Measurements from ENCODE around the gene KRTAP12-3.
"Not testable (repeated sequence)": the region's sequence is repeated elsewhere in the genome, so short reads cannot be mapped to it uniquely, and the experiment has no call there.

Gene KRTAP12-3

DNA sequence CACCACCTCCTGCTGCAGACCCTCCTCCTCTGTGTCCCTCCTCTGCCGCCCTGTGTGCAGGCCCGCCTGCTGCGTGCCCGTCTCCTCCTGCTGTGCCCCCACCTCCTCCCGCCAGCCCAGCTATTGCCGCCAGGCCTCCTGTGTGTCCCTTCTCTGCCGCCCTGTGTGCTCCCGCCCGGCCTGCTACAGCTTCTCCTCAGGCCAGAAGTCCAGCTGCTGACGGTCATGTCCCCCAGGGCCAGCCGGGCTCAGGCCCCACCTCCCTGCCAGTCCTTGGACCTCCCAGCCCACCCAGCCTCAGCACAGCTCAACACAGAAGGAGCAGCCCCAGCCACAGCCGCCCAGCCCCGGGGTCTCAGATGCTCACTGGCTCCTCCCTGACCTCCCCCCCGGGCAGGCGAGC is 29.9 kb upstream of the KRTAP12-3 start:
- DNase-seq, result not testable (repeated sequence)

DNA sequence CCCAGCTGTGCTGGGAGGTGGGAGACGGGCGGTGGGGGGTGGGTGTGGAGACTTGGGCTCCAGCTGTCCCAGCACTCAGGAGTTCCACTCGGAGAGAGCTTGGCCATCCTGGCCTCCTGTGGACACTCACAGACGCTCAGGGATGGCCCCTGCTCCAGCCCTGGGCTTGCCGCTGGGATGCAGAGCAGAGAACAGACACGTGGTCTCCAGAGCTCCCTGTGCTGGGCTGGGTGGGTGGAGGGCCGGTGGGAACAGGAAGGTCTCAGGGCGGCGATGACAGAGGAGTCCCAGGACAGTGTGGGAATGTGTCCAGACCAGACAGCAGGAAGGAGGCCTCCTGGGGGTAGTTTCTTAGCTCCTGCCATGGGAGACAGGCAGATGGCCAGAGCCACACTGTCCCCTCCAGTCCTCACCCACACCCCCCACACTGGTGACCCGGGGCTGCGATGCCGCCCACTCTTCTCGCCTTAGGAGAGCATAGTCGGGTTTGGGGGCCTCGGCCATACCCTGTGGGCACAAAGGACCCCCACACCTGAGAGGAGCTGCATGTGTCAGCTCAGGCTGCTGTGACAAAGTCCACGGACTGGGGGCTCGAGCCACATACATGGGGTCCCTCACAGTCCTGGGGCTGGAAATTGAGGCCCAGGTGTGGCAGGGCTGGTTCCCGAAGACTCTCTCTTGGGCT is 28.9 kb upstream of the KRTAP12-3 start:
- DNase-seq, result no peak

DNA sequence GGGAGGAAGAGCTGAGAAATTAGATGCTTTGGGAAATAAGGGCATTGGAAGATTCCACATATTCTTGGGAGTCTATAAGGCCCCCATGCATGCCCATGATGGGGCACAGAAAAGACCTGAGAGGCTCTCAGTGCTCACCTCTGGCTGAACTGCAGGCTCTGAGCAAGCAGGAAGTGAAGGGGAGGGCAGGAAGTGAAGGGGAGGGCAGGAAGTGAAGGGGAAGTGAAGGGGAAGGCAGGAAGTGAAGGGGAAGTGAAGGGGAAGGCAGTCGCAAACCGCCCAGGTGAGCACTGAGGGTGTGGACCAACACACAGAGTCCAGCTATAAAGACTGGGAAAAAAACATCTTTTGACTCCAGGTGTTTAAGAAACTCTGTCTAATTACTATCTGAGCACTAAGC is 27.3 kb upstream of the KRTAP12-3 start:
- DNase-seq, result no peak

DNA sequence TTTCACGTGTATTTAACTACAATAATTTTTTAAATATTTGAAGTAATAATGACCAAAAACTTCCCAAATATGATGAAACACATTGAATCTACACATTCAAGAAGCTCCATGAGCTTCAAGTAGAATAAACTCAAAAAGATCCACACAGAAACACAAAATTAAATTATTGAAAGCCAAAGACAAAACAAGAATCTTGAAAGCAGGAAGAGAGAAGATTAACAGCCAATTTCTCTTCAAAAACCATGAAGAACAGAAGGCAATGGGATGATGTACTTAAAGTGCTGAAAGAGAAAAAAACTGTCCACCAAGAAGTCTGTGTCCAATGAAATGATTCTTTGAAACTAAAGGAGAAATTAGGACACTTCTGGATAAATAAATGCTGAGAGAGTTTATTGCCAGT is 25.7 kb upstream of the KRTAP12-3 start:
- DNase-seq, result no peak

DNA sequence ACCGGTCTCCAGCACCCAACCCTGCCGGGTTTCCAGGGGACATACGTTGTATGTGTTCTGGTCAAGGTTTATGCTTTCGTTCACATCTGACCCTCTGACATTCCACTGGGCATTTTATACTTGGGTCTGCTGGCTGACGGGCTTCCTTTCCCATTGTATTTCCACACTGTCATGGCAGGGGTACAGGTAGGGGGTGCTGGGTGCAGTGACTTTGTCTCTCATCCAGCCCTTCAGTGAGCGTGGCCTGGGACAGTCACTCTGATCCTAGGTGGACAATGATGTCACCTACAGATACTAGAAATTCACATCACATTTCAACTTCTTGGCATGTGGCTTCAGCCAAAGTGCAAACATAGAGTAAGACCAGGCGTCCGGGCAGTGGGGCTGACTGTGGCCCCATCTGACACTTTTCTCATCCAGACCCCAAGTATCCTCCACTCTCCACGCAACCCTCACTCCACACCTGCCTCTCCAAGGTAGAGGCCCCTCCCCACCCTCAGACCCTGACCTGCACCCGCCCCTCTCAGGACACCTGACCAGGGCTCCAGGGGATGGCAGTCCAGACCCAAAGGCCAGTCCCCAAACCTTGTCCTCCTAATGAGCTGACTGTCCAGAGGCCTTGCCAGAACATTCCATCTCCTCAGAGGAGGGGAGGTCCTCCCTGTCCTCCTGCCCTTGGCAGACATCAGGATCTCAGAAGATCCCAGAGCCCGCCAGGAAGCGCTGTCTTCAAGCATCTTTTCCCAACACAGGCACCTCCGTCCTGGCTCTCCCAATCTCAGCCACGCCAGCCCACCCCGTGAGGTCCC is 21.3 kb upstream of the KRTAP12-3 start:
- DNase-seq, result no peak

DNA sequence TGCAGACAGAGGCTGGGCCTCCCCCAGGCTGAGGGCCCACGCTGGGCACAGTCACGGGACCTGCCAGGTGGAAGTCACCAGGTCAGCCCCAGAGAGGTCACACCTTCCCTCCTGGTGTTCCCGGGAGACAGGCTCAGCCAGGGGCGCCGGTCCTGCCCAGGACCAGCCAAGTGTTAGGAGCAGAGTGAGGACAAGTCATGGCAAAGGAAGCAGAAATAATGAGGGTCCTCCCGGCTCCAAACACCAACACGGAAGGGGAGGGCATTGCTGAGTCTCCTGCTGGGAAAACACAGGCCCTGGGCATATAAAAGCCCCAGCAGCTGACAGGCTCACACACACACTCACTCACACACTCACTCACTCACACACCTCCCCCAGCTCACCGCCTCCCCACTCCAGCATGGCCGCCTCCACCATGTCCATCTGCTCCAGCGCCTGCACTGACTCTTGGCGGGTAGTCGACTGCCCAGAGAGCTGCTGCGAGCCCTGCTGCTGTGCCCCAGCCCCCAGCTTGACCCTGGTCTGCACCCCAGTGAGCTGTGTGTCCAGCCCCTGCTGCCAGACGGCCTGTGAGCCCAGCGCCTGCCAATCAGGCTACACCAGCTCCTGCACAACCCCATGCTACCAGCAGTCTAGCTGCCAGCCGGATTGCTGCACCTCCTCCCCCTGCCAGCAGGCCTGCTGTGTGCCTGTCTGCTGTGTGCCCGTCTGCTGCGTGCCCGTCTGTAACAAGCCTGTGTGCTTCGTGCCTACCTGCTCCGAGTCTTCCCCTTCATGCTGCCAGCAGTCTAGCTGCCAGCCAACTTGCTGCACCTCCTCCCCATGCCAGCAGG is 20.5 kb upstream of the KRTAP12-3 start, which contains the start of gene KRTAP10-10:
TSS of gene KRTAP10-10 (plus strand) at position 339 of the 833 bp plus-strand sequence. CDS start at position 401, 62 bp downstream.
- no peak for DNase-seq

DNA sequence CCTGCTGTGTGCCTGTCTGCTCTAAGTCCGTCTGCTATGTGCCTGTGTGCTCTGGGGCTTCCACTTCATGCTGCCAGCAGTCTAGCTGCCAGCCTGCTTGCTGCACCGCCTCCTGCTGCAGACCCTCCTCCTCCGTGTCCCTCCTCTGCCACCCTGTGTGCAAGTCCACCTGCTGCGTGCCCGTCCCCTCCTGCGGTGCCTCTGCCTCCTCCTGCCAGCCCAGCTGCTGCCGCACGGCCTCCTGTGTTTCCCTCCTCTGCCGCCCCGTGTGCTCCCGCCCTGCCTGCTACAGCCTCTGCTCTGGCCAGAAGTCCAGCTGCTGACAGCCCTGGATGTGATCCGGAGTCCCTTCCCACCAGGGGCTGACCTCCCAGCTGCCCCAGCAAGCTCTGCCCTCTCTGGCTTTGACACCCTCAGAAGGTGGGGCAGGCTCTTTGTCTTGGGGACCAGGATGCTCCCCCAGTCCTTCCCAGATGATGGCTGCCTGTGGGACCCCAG is 19.8 kb upstream of the KRTAP12-3 start:
- not testable (repeated sequence) for DNase-seq

DNA sequence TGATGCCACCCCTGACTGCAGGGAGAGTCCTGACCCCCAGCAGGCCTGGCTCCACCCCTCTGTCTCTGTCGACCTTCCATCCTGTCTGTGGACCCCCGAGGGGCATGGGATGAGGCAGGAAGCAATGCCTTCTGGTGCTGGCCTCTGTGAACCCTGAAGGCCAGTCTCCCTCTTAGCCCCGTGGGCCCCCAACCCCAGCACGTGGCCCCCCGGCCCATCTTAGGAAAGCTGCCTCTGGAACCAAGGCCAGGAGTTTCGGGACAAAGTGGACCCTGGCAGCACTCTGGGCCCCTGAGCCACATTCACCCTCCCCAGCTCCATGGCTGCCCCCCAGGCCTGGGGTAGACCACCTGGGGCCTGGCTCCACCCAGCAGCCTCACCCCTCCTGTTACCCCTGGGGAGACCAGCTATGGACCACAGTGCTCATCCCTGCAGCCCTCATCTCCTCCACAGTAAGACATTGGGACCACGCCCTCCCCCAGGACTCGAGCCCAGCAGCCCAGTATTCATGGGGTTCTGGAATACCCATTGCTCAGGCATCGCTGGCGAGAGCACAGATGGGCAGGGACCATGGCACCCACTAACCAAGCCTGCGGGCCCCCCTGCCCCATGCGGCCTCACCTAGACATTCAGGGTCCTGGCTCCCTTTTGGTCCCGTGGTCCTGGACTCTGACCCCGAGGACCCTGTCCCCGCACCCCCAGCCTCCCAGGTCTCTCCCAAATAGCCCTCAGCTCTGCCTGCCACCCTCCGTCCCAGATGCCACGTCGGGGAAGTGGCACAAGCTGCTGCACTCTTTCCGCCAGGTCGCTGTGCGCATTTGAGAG is 19.0 kb upstream of the KRTAP12-3 start:
- DNase-seq, result not testable (repeated sequence)

DNA sequence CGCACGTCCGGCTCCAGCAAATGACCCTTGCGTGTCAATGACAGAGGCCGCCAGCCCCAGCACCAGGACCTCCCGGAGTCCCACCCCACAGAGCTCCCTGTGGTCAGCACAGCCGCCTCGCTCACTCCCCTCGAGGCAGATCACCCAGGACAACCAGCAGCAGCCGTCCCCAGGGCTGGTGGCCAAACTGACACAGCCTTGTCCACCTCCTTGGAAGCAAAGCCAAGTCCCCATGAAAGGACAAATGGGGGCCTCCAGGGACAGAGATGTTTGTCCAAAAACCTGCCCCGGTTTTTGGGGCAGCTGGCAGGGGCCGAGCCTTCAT is 18.4 kb upstream of the KRTAP12-3 start:
- DNase-seq, result no peak

DNA sequence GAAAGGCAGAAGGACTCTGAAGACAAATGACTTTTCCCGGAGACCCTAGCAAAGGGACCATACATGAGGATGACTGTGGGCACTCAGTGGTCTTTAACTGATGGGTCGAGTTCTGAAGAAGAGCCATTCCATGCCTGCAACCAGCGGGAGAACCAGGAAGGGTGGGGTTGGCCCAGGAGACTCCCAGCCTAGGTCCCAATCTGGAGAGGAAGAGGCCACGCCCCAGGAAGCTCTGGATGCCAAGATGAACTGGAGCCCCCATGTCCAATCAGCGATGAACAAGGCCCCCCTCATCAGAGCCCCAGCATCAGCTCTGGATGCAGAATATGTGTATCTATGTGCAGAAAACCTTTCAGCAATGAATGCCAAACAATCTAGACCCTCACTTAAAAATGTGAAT is 17.0 kb upstream of the KRTAP12-3 start:
- DNase-seq, result no peak

DNA sequence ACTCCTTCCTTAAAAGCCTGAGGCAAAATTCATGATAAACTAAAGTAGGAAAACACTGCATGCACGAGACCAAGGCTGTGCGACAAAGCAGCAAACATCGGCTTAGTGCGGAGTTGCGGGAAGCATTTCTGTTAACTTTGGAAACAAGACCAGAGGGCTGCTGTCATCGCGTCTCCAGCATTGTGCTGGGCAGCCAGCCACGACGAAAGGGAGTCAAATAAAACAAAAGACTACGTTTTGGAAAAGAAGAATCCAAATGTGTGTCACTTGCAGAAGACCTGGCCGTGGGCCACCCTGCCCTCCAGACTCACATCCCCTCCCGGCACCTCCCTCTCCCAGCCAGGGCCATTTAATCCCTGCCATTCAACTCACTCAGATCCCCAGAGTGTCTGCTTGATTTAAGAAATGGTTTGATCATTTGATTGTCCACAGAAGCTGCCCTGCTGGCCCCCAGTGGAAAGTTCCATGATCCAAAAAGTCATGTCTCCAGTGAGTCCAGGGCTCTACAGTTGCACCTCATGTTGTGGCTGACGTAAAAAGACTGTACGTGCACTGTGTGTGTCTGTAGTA is 13.9 kb upstream of the KRTAP12-3 start:
- DNase-seq, result no peak

DNA sequence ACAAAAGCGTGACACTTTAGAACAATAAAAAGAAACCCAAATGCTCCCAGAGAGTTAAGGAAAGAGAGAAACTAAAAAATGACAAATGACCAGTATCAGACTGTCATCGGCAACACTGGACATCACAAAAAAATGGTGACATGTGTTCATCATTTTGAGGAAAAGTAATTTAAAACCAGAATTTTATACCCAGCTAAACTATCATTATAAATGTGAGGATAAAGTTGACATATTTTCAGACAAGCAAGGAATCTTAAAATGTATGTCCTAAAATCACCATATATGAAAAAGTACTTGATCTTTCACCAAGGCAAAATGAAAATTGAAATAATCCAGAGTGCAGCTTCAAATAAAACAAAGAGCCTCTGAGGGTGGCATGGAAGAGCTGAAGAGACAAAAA is 12.9 kb upstream of the KRTAP12-3 start:
- DNase-seq, result no peak

DNA sequence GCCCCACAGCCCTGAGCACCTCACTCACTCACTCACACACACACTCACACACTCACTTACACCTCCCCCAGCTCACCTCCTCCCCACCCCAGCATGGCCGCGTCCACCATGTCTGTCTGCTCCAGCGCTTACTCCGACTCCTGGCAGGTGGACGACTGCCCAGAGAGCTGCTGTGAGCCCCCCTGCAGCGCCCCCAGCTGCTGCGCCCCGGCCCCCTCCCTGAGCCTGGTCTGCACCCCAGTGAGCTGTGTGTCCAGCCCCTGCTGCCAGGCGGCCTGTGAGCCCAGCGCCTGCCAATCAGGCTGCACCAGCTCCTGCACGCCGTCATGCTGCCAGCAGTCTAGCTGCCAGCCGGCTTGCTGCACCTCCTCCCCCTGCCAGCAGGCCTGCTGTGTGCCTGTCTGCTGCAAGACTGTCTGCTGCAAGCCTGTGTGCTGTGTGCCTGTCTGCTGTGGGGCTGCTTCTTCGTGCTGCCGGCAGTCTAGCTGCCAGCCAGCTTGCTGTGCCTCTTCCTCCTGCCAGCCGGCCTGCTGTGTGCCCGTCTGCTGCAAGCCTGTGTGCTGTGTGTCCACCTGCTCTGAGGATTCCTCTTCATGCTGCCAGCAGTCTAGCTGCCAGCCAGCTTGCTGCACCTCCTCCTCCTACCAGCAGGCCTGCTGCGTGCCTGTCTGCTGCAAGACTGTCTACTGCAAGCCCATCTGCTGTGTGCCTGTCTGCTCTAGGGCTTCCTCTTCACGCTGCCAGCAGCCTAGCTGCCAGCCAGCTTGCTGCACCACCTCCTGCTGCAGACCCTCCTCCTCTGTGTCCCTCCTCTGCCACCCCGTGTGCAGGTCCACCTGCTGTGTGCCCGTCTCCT is 11.1 kb upstream of the KRTAP12-3 start, which contains the start of gene KRTAP10-11:
TSS of gene KRTAP10-11 (plus strand) at position 49 of the 856 bp plus-strand sequence. CDS start at position 94, 45 bp downstream.
- DNase-seq, result not testable (repeated sequence)

DNA sequence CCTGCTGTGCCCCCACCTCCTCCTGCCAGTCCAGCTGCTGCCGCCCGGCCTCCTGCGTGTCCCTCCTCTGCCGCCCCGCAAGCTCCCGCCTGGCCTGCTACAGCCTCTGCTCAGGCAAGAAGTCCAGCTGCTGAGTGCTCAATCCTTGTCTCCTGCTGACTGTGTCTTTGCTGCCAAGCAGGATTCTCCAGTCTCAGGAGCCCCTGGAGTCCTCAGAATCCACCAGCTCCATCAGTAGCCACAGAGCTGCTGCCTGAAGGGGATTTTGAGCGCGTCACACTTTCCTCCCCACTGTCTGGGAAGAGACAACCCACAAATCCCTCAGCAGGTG is 10.5 kb upstream of the KRTAP12-3 start:
- DNase-seq, result no peak

DNA sequence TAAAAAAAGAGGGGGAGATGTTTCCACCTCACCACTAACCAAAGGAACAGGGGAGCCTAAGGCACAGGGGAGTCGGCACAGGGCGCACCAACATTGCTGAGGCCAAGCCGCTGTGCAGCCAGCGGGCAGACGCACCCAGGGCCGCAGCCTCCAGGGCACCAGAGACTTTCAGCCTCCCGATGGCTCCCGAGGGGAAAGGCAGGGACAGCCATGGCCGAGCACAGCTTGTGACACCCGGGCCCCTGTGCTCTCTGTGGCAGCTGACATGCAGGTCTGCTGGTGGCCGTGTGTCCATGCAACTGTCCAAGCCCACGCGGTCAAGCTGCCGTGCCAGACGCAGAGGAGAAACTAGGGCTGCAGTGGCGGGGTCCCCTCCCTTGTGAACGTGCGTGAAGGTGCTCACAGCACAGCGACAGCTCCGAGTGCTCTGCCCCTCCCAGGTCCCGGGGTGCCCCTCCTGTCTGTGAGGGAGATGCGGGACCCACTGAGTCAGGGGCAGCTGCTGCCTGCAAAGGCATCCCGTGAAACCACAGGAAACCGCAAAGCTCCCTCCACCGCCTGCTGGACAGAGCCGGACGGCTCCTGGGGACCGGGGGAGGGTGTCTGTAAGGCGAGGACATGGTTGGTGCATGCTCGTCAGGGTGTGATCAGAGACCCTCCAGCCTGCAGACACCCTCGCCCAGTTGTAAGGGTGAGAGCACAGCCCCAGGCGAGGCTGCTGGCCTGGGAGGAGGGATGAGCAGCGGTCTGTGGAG is 9.0 kb upstream of the KRTAP12-3 start:
- no peak for DNase-seq

DNA sequence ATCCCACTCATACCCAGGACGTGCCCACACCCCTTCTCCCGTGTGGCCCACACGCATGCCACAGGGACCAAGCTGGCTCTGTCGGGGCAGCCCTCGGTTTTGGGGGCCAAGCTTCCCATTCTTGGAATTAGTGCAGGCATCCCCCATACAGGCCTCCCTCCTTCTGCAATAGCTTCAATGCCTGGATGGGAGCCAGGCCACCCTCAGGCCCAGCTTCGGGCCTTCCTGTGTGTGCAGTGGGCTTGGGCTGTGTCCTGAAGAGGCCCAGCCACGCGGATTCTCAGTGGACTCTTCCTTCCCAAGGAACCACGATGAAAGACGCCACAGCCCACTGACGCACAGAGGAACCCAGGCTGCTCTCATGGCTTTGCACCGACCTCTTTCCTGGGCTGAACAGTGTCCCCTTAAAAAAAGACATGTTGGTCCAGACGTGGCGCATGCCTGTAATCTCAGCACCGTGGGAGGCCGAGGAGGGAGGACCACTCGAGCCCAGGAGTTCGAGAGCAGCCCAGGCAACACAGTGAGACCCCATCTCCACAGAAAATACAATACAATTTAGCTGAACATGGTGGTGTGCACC is 8.1 kb upstream of the KRTAP12-3 start:
- no peak for DNase-seq

DNA sequence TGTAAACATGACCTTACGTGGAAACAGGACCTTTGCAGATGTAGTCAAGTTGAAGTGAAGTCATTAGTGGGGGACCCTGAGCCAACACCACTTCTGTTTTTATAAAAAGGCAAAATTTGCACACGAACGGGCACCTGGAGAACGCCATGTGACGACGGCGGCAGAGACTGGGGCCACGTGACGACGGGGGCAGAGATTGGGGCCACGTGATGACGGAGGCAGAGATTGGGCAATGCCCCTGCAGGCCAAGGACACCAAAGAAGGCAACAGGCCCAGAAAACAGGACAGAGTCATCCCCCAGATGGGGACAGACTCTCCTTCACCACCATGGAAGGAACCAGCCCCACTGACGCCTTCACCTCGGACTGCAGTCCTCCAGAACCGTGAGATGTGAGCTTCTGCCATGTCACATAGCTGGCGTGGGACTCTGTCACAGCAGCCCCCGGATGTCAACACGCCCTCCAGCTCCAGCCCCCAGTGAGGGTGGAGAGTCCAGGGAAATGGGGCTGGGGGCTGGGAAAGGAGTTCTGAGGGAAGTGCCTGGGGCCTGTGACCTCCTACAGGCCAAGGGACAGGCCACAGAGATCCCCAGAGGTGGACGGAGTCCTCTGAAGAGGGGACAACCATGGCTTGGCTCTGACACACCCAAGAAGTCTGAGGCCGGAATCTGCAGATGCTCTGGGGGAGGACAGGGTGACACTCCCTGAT is 7.3 kb upstream of the KRTAP12-3 start:
- DNase-seq, result no peak

DNA sequence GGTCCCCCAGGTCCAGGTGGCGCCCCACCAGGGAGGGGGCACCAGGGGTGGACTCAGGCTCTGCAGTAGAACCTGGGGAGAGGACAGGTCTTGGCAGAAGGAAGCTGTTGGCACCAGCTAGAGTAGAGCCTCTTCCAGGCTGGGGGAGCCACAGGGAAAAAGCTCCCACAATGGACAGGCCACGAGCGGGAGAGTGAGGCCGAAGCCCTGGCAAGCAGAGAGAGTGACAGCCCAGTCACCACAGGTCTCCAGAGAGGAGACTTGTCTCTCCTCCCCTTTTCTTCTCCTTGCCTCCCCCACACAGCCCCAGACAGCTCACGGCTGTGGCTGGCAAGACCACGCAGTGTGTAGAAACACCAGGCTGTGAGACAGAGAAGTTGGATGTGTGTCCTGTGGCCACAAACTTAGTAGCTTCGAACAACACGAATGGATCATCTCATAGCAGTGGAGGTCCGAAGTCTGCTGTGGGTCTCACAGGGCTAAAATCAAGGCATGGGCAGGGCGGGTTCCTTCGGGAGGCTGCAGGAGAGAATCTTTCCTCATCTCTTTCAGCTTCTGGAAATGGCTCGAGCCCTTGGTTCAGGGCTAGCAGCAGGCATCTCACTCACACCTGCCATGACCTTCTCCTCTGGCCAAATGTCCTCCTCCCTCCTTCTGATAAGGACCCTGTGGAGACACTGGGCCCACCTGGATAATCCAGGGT is 6.6 kb upstream of the KRTAP12-3 start:
- DNase-seq, result no peak

DNA sequence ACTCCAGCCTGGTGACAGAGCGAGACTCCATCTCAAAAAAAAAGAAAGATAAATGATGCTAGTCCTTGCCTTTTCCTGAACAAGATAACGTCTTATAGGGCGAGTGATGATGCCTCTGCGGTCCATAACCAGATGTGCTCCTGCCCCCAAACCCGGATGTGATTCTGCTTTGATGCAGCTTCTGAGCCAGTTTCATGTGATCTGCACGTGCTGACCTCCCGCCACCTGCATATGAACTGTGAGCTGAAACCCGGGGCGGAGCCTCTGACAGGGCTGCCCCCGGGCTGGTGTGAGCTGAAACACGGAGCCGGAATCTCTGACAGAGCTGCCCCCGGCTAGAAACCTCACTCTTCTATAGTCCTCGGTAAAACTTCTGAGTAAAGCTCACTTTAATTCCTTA is 4.6 kb upstream of the KRTAP12-3 start:
- DNase-seq, result no peak

Measured in NCI-H1105 (cell line).